ENCODE data around the gene PKNOX1.
"Not testable (repeated sequence)": the region's sequence is repeated elsewhere in the genome, so short reads cannot be mapped to it uniquely, and the experiment has no call there.

- not testable (repeated sequence) for TF ChIP-seq CTCF, POLR2A (IDR thresholded peaks at IDR 0.05)
Observed at GRCh38 chr21:42937034-42937940, 37.1 kb upstream of the PKNOX1 start.

All from Peyer's patch (tissue), 4 donors.